K562 (cell line): ENCODE measurements around the gene PKD1L1. TPM values are rescaled to one million over a fixed set of nuclear protein-coding genes. Genes with fewer than 3 reads are reported as not detected.

Experiments
- ATAC-seq: fragments of 200-7000 bp; cut with Tn5 transposase; 3 replicates; pipeline ENCODE4 v1.9.1; 2020; ENCODE audit warnings: moderate library complexity
- BruUV-seq: library from RNA; stranded (reverse); fragments of 400-500 nt; replicated peaks from 2 replicates; lab custom pipeline; 2021; lab: Mats Ljungman, UMichigan
- CTCF ChIA-PET: fragments of 300-600 bp; formaldehyde crosslinking; extraction: SDS; loops from one replicate; lab custom pipeline; 2021; ENCODE audit warnings: low intra/inter-chr PET ratio; lab: Yijun Ruan, JAX
- POLR2A ChIA-PET: fragments of 300-600, 350-650 bp; sonication (Branson Sonifier 250); formaldehyde crosslinking; extraction: SDS; loops from one replicate; lab custom pipeline; 2021; ENCODE audit warnings: antibody characterized with exemption, inconsistent platforms; lab: Yijun Ruan, JAX
- DNase-seq, 4 experiments: peaks; one replicate each; pipeline versions ENCODE4 v3.0.0 to v3.0.0-alpha.2; 2011 to 2018; ENCODE audit warnings: low spot score in 3 of 4, mixed read lengths in 3 of 4; ENCODE audit errors: extremely low read depth in 1 of 4
- FAIRE-seq: peaks from 2 replicates; lab custom pipeline; 2011; peaks lifted over from hg19 to GRCh38; lab: Jason Lieb, UNC
- H2AFZ ChIP-seq: 2 replicates; pipeline ENCODE4 v1.6.0; 2011; ENCODE audit warnings: low read depth, low read length, control low read depth, inconsistent platforms
- H3K27ac ChIP-seq: fragments of 200-600 bp; 3 replicates; pipeline ENCODE4 v1.8.0; 2011; ENCODE audit warnings: low read depth, mild to moderate bottlenecking, control low read depth, inconsistent platforms, low read length, moderate library complexity, mixed read lengths; ENCODE audit errors: extremely low read depth
- H3K27me3 ChIP-seq, 2 experiments: fragments of 300-600 bp in 1 of 2; 2 replicates in 1 of 2; 3 replicates in 1 of 2; pipeline versions ENCODE4 v1.6.0 to v1.8.0; 2011; ENCODE audit warnings: inconsistent platforms in 2 of 2, low read length in 2 of 2, mild to moderate bottlenecking in 1 of 2, mixed read lengths in 1 of 2, moderate library complexity in 1 of 2; ENCODE audit not compliant: control insufficient read depth in 2 of 2, insufficient read depth in 2 of 2
- H3K36me3 ChIP-seq: fragments of 300-600 bp; 3 replicates; pipeline ENCODE4 v1.8.0; 2011; ENCODE audit warnings: mild to moderate bottlenecking, low read length, inconsistent platforms; ENCODE audit not compliant: control insufficient read depth, insufficient read depth
- H3K4me1 ChIP-seq, 2 experiments: fragments of 200-600 bp in 1 of 2; replicated peaks in 1 of 2; 2 replicates in 1 of 2; 3 replicates in 1 of 2; pipeline versions ENCODE4 v1.5.1 to v1.8.0; 2011; ENCODE audit warnings: inconsistent platforms in 2 of 2, low read length in 2 of 2, mild to moderate bottlenecking in 1 of 2, mixed read lengths in 1 of 2, moderate library complexity in 1 of 2; ENCODE audit not compliant: control insufficient read depth in 2 of 2, insufficient read depth in 2 of 2
- H3K4me2 ChIP-seq: 2 replicates; pipeline ENCODE4 v1.6.1; 2011; ENCODE audit warnings: low read length, control low read depth, inconsistent platforms, mixed read lengths; ENCODE audit not compliant: insufficient read depth
- H3K4me3 ChIP-seq: fragments of 200-600 bp; sonication (generic), shearing (Covaris generic); 2 replicates; pipeline ENCODE4 v1.5.1; 2016; ENCODE audit warnings: control low read depth, inconsistent platforms
- H3K79me2 ChIP-seq: fragments of 200-600 bp; 3 replicates; pipeline ENCODE4 v1.8.0; 2011; ENCODE audit warnings: low read length, inconsistent platforms; ENCODE audit not compliant: control insufficient read depth, insufficient read depth
- H3K9ac ChIP-seq, 2 experiments: 2 replicates each; pipeline versions ENCODE4 v1.6.0 to v1.6.1; 2011; ENCODE audit warnings: low read depth in 2 of 2, low read length in 2 of 2, control low read depth in 1 of 2, inconsistent platforms in 1 of 2, mild to moderate bottlenecking in 1 of 2, mixed read lengths in 1 of 2; ENCODE audit not compliant: insufficient read depth in 1 of 2
- H3K9me1 ChIP-seq: one replicate; pipeline ENCODE4 v1.6.0; 2011; ENCODE audit warnings: inconsistent platforms, mild to moderate bottlenecking, low read length, moderate library complexity; ENCODE audit not compliant: control insufficient read depth, insufficient read depth
- H3K9me3 ChIP-seq: replicated peaks from 2 replicates; pipeline ENCODE4 v1.5.1; 2011; ENCODE audit warnings: low read depth, low read length, inconsistent platforms; ENCODE audit not compliant: control insufficient read depth, insufficient read depth
- H4K20me1 ChIP-seq: replicated peaks from 2 replicates; pipeline ENCODE4 v1.6.1; 2011; ENCODE audit warnings: low read length, inconsistent platforms, mixed read lengths; ENCODE audit not compliant: control insufficient read depth, insufficient read depth
- JUND ChIP-seq, 2 experiments: IDR thresholded peaks; 2 replicates in 1 of 2; 3 replicates in 1 of 2; pipeline ENCODE4 v1.6.1; 2011; ENCODE audit warnings: borderline replicate concordance in 2 of 2, low read depth in 2 of 2, low read length in 2 of 2, improper control_type of control experiment in 1 of 2, missing biosample characterization in 1 of 2, missing genetic modification characterization in 1 of 2, missing genetic modification reagents in 1 of 2
- MTF1 ChIP-seq: fragments of 250-450 bp; sonication (Bioruptor Pico); IDR thresholded peaks from 2 replicates; pipeline ENCODE4 v1.9.0; 2021; ENCODE audit warnings: moderate library complexity, mild to moderate bottlenecking, inconsistent platforms, borderline replicate concordance
- NKRF ChIP-seq: fragments of 450-650 bp; IDR thresholded peaks from 2 replicates; pipeline ENCODE4 v1.6.1; 2016; ENCODE audit warnings: borderline replicate concordance
- SOX6 ChIP-seq: fragments of 450-650 bp; IDR thresholded peaks from 2 replicates; pipeline ENCODE4 v1.6.1; 2014; ENCODE audit warnings: mild to moderate bottlenecking
- TCF7 ChIP-seq: sonication (generic); IDR thresholded peaks from 2 replicates; pipeline ENCODE4 v1.6.1; 2016; ENCODE audit warnings: antibody characterized with exemption, borderline replicate concordance
- TCFL5 ChIP-seq: fragments of 250-450 bp; sonication (Bioruptor Pico); conservative IDR thresholded peaks from 2 replicates; pipeline ENCODE4 v1.6.1; 2021; ENCODE audit warnings: mild to moderate bottlenecking, moderate library complexity, matching md5 sums
- TSC22D4 ChIP-seq: fragments of 450-650 bp; IDR thresholded peaks from 2 replicates; pipeline ENCODE4 v1.6.1; 2016; ENCODE audit warnings: missing genetic modification characterization, missing biosample characterization, control low read depth
- ZNF121 ChIP-seq: sonication (generic); formaldehyde crosslinking; conservative IDR thresholded peaks from 2 replicates; pipeline ENCODE4 v1.8.0; 2022; ENCODE audit warnings: missing genetic modification reagents
- ZNF398 ChIP-seq: fragments of 250-450 bp; sonication (Bioruptor Pico); IDR thresholded peaks from 2 replicates; pipeline ENCODE4 v1.8.0; 2021; ENCODE audit warnings: moderate library complexity, mild to moderate bottlenecking, inconsistent platforms
- ZNF511 ChIP-seq: sonication (generic); formaldehyde crosslinking; IDR thresholded peaks from 2 replicates; pipeline ENCODE4 v1.8.0; 2022; ENCODE audit warnings: mild to moderate bottlenecking, missing genetic modification reagents
- ZNF57 ChIP-seq: fragments of 450-650 bp; formaldehyde crosslinking; IDR thresholded peaks from 2 replicates; pipeline ENCODE4 v1.4.0; 2020; ENCODE audit warnings: mild to moderate bottlenecking, moderate library complexity
- WGBS: fragments of 100-300 bp; shearing (Covaris generic); methylation state at CpG from one replicate; pipeline ENCODE4 v1.1.6; 2016; ENCODE audit warnings: low coverage, mixed read lengths; ENCODE audit not compliant: insufficient coverage; ENCODE audit errors: missing lambda C conversion rate; 5-methylcytosine and 5-hydroxymethylcytosine counted together
- in situ Hi-C: fragments of 300-500 bp; cut with MboI; formaldehyde crosslinking; loops from 4 replicates; pipeline ENCODE4 v1.15.0; 2018; ENCODE audit warnings: inconsistent platforms, mixed read lengths
- intact Hi-C: fragments of 100-400 bp; cut with micrococcal nuclease; formaldehyde crosslinking; loops from 2 replicates; pipeline ENCODE4 v1.14.2; 2022
- polyA plus RNA-seq, 8 experiments: library from polyadenylated mRNA; depleted of rRNA in 4 of 8; stranded (reverse) in 5 of 8; unstranded in 3 of 8; fragments of >200 nt; fragmentation: Nextera tagmentation in 2 of 8; fragmentation: Illumina TruSeq in 1 of 8; extraction: Ambion mirVana in 2 of 8; extraction: Trizol in 1 of 8; gene quantifications; 2 replicates each; pipeline versions ENCODE4 v1.2.1 to v1.2.3, GENCODE V29; 2011 to 2014; ENCODE audit warnings: inconsistent platforms in 1 of 8, missing spikeins in 1 of 8
- total RNA-seq, 7 experiments: library from RNA; depleted of rRNA in 6 of 7; stranded (reverse); fragments of >200 nt in 6 of 7; fragmentation: Illumina TruSeq in 2 of 7; extraction: Trizol in 2 of 7; gene quantifications; 2 replicates each; pipeline versions ENCODE4 v1.2.1 to v1.2.3, GENCODE V29; 2011 to 2021; ENCODE audit warnings: low replicate concordance in 1 of 7

Gene PKD1L1
- total and polyA plus RNA-seq, 9 of the 15 experiments (the other 6 are each of a cell fraction or from before 2014, with no cell fraction given): 0.01 to 0.02 TPM; not detected in 7

GRCh38 chr7:47901542-47901941, 46.7 kb downstream of the PKD1L1 start:
- no peak for FAIRE-seq
- POLR2A ChIA-PET: no interaction called here

GRCh38 chr7:47897831-47898230, 50.4 kb downstream of the PKD1L1 start:
- no peaks in the 10 kb centered on the region for H3K4me1 ChIP-seq
- FAIRE-seq (no peak), DNase-seq (no peak), ATAC-seq (no peak)
- in situ Hi-C loops (no loop called here), intact Hi-C loops (no loop called here)
- no peak overlapping the region for H3K27ac ChIP-seq
- no peaks in the 10 kb centered on the region for H3K9me3 ChIP-seq
- no peaks in the 10 kb centered on the region for H3K79me2 ChIP-seq
- H4K20me1 ChIP-seq: no peaks in the 10 kb centered on the region; the same call in 1 of the 2 replicates
- H3K27me3 ChIP-seq: peaks cover 3 to 20% of the 10 kb centered on the region in 2 experiments; a peak in 3 of 5 replicates
- no peak overlapping the region for H3K9ac ChIP-seq
- H3K4me3 ChIP-seq: no peak overlapping the region
- H3K4me2 ChIP-seq: no peak overlapping the region
- ChIA-PET POLR2A (interaction anchor here (0.7 kb wide), 1 partner anchor 1330 kb away, joined by 3 read pairs; no protein-coding TSS in a partner anchor), CTCF (no interaction called here)
- BruUV-seq: no TSS peak
- 4% methylated on average over 3 of the region's 4 CpGs for WGBS
- no peaks in the 10 kb centered on the region for H3K36me3 ChIP-seq
- no peak overlapping the region for H2AFZ ChIP-seq
- H3K9me1 ChIP-seq: no peaks in the 10 kb centered on the region
- no peak for TF ChIP-seq TCFL5 (CRISPR knock-in tag)
- no peak for TF ChIP-seq ZNF398 (CRISPR knock-in tag)
- TF ChIP-seq TSC22D4 (tag): no peak
- no peak for TF ChIP-seq ZNF57 (CRISPR knock-in tag)
- TF ChIP-seq ZNF121 (CRISPR knock-in tag): no peak
- no peak for TF ChIP-seq TCF7
- no peak for TF ChIP-seq ZNF511 (CRISPR knock-in tag)
- no peak for TF ChIP-seq NKRF
- no peak for TF ChIP-seq MTF1

More at GRCh38 chr7:47901542-47901941, 46.7 kb downstream of the PKD1L1 start:
- no peak overlapping the region for H3K4me3 ChIP-seq
- WGBS: 3% methylated on average over 11 of the region's 11 CpGs
- in situ Hi-C loops: no loop called here
- no peaks in the 10 kb centered on the region for H4K20me1 ChIP-seq
- H3K27me3 ChIP-seq: peaks cover 0 to 9% of the 10 kb centered on the region in 2 experiments; a peak in 2 of 5 replicates
- H3K36me3 ChIP-seq: no peaks in the 10 kb centered on the region
- no peaks in the 10 kb centered on the region; the same call in 1 of the 2 replicates for H3K9me3 ChIP-seq
- ATAC-seq (no peak), DNase-seq (no peak)
- no TSS peak for BruUV-seq
- no peak for TF ChIP-seq JUND (IDR thresholded peaks at IDR 0.05; ENCODE audit: borderline replicate concordance, low read depth, low read length)
- no peak for TF ChIP-seq JUND (tag; IDR thresholded peaks at IDR 0.05; ENCODE audit: borderline replicate concordance, low read depth, low read length)
- TF ChIP-seq SOX6: no peak
- H3K4me2 ChIP-seq: no peak overlapping the region
- H3K27ac ChIP-seq: no peak overlapping the region
- H3K4me1 ChIP-seq: no peaks in the 10 kb centered on the region
- no peaks in the 10 kb centered on the region for H3K79me2 ChIP-seq
- intact Hi-C loops: no loop called here
- no peak overlapping the region for H2AFZ ChIP-seq
- no peak overlapping the region for H3K9ac ChIP-seq
- no peaks in the 10 kb centered on the region for H3K9me1 ChIP-seq
- CTCF ChIA-PET: no interaction called here
